HG03571 (cell line): ENCODE results near the gene CATSPERD.

ENCODE experiments used
- ATAC-seq: cut with Tn5 transposase; IDR thresholded peaks from one replicate; pipeline ENCODE4 v1.9.1; 2021; ENCODE audit not compliant: unreplicated experiment

Gene CATSPERD

DNA sequence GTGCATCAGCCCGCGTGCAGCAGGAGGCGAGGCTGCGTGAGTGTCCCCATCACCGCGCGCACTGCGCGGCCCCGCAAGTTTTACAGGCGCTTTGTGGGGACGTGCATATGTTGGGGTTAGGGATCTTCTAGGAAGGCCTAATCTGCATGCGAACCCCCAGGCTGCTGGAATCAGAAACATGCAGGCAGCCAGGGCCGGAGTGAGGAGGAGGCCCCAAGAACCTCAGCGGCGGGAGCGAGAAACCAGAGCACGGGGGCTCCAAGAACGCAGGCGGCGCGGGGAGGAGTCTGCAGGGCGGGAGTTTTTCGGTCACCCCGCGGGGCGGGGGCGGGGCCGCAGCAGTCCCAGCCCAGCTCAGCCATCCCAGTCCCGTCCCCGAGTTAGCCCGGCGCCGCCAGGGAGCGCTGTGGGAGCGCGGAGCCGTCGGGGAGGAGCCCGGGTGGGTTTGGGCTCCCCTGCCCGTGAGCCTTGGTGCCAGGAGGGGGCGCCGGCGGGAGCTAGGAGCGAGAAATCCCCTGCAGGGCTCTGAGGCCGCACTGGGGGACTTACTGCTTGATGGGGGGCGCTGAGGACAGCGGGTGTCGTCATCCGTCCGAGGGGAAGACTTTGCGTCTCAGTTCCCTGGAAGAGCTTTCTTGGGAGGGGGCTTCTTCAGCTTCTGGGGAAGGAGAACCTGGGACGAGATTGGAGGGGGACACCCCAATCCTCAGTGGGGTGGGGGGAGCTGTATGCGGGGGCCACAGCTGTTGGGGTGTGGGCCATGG, 83.5 kb downstream of the CATSPERD start:
- peak; percentile 49 for ATAC-seq

GRCh38 chr19:5804516-5805461, 84.4 kb downstream of the CATSPERD start, which contains the start of gene NRTN:
Gene NRTN (plus strand): TSS chr19:5805067. CDS start chr19:5824166, 19,099 bp downstream.
- ATAC-seq: no peak

DNA sequence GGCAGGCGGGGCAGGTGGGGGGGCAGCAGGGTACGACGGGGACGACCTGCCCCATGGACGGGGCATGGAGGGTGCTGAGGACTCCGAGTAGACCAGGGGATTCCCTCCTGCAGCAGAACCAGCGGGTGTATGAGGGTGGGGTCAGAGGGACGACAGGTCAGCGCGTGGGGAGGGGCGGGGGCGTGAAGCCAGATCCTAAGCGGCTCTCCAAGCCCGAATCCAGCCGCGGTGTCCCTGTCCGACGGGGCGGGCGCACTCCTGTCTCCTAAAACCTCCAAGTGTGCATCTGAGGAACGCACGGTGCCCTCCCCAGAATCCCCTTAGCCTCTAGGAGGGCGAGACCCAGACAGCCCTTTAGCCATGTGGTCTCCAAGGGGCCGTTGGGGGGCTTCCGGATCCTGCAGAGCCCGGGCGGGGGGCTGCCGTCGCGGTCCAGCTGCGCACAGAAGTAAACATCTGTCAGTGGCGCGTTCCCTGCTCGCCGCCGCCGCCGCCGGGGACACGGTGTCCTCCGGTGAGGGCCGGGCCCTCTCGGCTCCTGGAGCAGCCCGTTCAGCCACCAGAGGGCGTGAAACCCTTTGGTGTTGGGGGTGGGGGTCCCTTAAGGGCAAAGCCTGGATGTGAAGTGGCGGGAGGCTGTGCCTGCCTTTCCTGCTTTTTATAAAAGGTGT, 85.2 kb downstream of the CATSPERD start:
- ATAC-seq: no peak

DNA sequence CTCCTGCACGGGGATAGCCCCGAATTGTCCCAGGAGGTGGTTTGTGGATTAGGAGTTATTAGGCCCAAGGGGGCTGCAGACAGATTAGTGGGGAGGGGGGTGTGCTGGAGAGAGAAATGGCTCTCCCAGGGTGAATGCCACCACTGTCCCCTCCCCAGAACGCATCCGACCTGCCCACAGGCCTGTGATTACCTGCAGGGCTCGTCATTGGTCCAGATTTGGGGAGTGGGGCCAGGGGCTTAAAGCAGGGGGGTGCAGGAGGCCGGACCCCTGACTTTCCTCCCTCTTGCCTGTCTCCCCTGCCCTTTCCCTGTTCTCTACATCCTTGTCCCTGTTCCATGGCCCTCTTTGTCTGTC, 85.7 kb downstream of the CATSPERD start:
- no peak for ATAC-seq

- no peak for ATAC-seq
These were observed 86.5 kb downstream of the CATSPERD start for GRCh38 chr19:5806905-5807304.

- ATAC-seq: no peak
These were observed 87.8 kb downstream of the CATSPERD start for GRCh38 chr19:5808120-5808816.

DNA sequence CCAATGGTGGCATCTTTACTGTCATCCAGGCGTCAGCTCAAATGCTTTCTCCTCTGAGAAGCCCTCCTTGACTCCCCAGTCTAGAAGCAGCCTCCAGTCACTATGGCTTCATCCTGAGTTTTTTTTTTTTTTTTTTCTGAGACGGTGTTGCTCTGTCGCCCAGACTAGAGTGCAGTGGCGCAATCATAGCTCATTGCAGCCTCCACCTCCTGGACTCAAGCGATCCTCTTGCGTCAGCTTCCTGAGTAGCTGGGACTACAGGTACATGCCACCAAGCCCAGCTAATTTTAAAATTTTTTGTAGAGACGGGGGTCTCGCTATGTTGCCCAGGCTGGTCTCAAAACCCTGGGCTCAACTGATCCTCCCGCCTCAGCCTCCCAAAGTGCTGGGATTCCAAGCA, 88.6 kb downstream of the CATSPERD start:
- ATAC-seq: no peak

DNA sequence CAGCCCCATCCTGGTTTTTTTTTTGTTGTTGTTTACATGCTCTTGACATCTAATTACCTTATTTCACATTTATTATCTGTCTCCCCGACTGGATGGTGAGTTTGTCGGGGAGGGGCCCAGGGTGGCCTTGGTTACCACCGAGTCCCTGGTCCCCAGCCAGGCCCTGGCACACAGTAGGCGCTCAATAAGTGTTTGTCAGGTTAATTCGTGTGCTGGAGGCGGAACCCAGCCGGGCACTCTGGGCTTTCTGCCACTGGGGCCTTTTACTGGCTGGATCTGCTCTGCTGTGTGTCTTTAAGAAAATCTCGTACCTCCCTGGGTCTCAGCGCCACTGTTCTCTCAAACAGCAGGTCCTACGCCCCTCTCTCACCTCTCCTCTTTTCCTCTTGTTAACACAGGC, 89.0 kb downstream of the CATSPERD start:
- no peak for ATAC-seq

DNA sequence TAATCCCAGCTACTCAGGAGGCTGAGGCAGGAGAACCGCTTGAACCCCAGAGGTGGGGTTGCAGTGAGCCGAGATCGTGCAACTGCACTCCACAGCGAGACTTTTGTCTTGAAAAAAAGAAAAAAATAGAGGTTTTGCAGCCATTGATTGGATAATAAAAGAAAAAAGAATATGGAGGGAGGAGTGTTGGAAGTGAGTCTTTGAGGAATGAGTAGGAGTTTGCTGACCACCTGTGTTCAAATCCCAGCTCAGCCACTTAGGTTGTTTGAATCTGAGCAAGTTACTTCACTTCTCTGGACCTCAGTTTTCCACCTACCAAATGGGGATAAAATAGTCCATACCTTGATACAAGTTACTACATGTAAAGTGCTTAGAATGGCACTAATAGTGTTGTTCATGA, 90.7 kb downstream of the CATSPERD start:
- no peak for ATAC-seq

- ATAC-seq: no peak
These were observed 93.8 kb downstream of the CATSPERD start for GRCh38 chr19:5814123-5814851.

DNA sequence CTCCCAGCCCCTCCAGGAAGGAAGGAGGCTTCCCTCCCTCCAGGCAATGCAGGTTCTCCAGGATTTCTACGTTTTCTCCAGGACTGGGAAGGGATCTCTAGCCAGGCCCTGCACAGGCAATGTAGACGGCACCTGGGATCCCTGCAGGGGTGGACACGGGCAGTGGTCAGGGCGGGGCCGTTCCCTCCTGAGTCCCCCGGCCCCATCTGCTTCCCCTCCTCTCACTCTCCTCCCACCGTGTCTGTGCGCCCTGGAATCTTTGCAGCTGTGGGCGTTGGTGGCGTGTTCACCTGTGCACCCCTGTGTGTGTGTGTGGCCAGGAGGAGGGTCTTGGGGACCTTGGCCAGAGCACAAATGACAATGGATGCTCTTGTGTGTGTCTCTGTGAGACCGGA, 94.4 kb downstream of the CATSPERD start:
- no peak for ATAC-seq

- no peak for ATAC-seq
These were observed 96.8 kb downstream of the CATSPERD start for GRCh38 chr19:5817218-5817617.

DNA sequence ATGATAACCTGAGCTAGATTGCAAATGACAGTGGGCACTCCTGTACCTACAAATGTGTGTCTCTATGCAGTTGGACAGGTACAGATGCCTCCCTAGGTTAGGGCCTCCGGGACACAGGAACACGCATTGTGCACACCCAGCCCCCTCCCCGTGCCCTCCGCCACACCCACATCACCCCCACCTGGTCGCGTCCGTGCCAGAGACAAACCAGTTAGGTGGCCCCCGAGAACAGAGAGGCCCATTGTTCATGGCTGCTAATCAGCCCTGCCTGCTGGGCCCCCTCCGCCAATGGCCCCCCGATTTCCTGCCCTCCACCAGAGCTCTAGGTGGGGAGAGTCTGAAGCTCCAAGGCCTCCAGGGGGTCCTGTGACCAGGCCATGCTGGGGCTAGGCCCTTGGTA, 98.2 kb downstream of the CATSPERD start:
- no peak for ATAC-seq

GRCh38 chr19:5820785-5821184, 100.3 kb downstream of the CATSPERD start:
- no peak for ATAC-seq

DNA sequence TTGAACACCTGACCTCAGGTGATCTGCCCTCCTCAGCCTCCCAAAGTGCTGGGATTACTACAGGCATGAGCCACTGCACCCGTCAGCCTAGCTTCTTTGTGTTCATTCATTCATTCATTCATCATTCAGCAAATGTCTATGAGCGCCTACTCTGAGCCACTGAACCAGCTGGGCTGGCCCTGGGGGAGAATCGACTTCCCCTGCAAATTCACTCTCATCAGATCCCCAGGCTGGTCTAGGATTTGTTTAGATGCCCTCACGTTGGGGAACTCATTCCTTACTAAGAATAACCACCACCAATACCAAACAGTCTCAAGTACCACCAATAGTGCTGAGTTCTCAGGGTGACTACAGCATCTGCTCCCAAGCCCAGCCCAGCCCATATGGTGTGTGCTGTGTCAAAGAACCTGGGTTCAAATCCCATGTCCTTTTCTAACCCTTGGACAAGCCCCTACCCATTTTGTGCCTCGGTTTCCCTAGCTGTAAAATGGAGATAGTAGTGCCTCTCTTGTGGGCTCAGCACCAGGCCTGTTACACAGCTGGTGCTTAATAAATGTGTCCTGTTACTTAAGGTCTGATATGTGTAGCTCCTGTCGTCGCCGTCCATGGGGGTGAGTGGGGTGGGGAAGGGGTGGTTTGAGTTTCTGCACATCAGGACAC, 101.2 kb downstream of the CATSPERD start:
- ATAC-seq: no peak

- no peak for ATAC-seq
These were observed 101.9 kb downstream of the CATSPERD start for GRCh38 chr19:5822181-5822844.

GRCh38 chr19:5823579-5824281, 103.3 kb downstream of the CATSPERD start:
- no peak for ATAC-seq

GRCh38 chr19:5824751-5825150, 104.3 kb downstream of the CATSPERD start:
- ATAC-seq: no peak

GRCh38 chr19:5825178-5825577, 104.7 kb downstream of the CATSPERD start:
- ATAC-seq: no peak
